GM06990 (cell line): ENCODE data around the gene DIAPH3.

ENCODE experiments used
- DNase-seq: peaks from one replicate; pipeline ENCODE4 v3.0.0-alpha.2; 2011; ENCODE audit not compliant: insufficient read length; ENCODE audit errors: extremely low read depth
- H3K27me3 ChIP-seq: replicated peaks from 2 replicates; pipeline ENCODE4 v1.6.0; 2011; ENCODE audit warnings: low read length; ENCODE audit not compliant: control insufficient read depth, insufficient read depth
- H3K36me3 ChIP-seq: 2 replicates; pipeline ENCODE4 v1.5.1; 2011; ENCODE audit warnings: low read length; ENCODE audit not compliant: control insufficient read depth, insufficient read depth
- H3K4me3 ChIP-seq: replicated peaks from 2 replicates; pipeline ENCODE4 v1.5.1; 2011; ENCODE audit warnings: low read depth, mild to moderate bottlenecking, control low read depth, low read length
- TF ChIP-seq, protein P1 (sequence below): IDR thresholded peaks from 2 replicates; pipeline ENCODE4 v1.5.1; 2011; ENCODE audit warnings: low read length, control low read depth, mild to moderate bottlenecking, inconsistent platforms; ENCODE audit not compliant: insufficient read depth, poor library complexity, severe bottlenecking

Gene DIAPH3

DNA sequence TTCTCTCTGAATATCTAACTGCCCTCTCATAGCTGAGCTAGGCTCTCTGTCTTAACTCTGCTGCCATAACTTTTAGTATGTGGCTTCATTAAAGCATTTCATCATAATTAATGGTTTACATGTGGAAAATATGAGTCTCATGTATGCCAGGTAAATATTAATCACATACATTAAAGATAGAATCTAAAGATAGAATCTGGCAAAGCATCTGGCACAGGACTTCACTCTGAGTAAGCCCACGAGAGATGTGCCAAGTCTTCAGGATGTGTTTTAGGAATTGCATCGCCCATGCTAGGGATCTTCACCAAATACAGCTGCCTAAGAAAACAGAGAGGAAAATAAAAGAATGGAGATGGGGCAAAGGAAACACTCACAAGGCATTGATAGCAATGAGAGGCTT, 285.8 kb downstream of the DIAPH3 start:
- TF ChIP-seq, protein P1, sequence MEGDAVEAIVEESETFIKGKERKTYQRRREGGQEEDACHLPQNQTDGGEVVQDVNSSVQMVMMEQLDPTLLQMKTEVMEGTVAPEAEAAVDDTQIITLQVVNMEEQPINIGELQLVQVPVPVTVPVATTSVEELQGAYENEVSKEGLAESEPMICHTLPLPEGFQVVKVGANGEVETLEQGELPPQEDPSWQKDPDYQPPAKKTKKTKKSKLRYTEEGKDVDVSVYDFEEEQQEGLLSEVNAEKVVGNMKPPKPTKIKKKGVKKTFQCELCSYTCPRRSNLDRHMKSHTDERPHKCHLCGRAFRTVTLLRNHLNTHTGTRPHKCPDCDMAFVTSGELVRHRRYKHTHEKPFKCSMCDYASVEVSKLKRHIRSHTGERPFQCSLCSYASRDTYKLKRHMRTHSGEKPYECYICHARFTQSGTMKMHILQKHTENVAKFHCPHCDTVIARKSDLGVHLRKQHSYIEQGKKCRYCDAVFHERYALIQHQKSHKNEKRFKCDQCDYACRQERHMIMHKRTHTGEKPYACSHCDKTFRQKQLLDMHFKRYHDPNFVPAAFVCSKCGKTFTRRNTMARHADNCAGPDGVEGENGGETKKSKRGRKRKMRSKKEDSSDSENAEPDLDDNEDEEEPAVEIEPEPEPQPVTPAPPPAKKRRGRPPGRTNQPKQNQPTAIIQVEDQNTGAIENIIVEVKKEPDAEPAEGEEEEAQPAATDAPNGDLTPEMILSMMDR: no peak
- DNase-seq: no peak
- no peak overlapping the region for H3K4me3 ChIP-seq
- H3K27me3 ChIP-seq: no peaks in the 10 kb centered on the region
- no peaks in the 10 kb centered on the region for H3K36me3 ChIP-seq

DNA sequence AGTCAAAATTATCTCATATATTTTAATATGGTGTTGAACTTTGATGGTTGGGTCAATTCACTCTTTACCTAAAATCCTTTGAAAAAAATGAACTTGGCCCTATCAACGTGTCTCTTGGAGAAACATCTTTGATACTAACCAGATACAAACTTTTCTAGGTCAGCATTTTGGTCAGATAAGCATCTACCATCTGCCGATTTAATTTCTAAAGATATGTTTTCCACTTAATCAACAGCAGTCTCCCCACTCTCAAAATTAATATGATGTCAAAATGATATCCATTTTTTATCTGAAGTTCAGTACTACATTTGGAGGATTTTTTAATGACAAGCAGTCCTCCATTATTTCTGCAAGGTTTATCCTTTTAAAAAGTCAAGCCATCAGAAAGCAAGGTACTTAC, 288.8 kb downstream of the DIAPH3 start:
- Histone ChIP-seq H3K27me3 (no peaks in the 10 kb centered on the region), H3K4me3 (no peak overlapping the region), H3K36me3 (no peaks in the 10 kb centered on the region)
- DNase-seq: no peak
- TF ChIP-seq, protein P1: no peak

DNA sequence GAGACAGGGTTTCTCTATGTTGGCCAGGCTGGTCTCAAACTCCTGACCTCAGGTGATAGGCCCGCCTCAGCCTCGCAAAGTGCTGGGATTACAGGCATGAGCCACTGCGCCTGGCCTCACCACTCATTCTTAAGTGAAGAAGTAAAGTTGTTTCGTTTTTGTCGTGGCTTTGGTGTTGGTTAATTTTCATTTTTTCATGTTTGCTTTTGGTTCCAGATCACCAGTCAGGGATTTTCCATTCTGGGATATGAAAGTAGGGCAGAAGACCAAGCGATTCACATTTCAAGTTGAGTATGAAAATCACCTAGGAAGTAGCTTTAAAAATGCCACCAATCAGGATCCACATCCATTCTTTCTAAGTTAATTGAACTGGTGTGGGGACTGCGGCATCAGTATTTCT, 289.9 kb downstream of the DIAPH3 start:
- no peaks in the 10 kb centered on the region for H3K36me3 ChIP-seq
- DNase-seq: no peak
- H3K27me3 ChIP-seq: no peaks in the 10 kb centered on the region
- TF ChIP-seq, protein P1: no peak
- H3K4me3 ChIP-seq: no peak overlapping the region

DNA sequence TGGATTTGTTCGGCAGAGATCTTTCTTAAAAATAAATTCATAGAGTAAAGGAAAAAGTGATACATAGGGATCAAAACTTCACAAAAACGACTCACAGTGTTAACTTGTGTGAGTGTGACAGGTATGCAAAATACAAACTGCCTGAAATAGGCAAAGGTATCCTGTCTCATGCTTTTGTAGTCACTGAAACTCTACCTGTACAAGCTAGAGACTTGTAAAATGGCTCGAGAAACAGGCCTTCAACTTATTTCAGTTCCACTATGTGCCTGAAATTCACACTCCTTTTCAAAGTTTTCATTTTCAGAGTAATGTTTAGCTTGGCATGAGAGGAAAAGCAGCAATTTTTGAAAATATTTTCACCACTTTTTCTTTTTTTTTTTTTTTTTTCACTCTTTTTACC, 290.4 kb downstream of the DIAPH3 start:
- H3K27me3 ChIP-seq: no peaks in the 10 kb centered on the region
- DNase-seq: no peak
- H3K4me3 ChIP-seq: no peak overlapping the region
- no peaks in the 10 kb centered on the region for H3K36me3 ChIP-seq
- TF ChIP-seq, protein P1: no peak

DNA sequence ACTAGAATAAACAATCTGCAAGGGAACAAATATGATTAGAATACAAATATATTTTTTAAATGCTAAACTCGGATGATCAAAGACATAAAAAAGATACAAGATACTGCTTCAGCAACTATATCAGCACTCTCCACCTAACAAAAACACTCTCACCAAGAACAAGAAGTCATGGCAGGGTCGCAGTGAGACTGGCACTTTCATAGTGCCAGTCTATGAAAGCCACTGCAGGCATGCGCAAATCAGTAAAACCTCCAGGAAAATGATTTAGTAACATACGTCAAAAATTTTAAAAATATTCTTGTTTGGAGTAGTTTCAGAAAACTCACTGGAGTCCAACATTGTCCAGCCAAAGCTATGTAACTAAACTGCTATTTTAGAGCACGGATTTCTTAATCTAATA, 295.9 kb downstream of the DIAPH3 start:
- TF ChIP-seq, protein P1: no peak
- Histone ChIP-seq H3K36me3 (no peaks in the 10 kb centered on the region), H3K4me3 (no peak overlapping the region), H3K27me3 (no peaks in the 10 kb centered on the region)
- DNase-seq: no peak

DNA sequence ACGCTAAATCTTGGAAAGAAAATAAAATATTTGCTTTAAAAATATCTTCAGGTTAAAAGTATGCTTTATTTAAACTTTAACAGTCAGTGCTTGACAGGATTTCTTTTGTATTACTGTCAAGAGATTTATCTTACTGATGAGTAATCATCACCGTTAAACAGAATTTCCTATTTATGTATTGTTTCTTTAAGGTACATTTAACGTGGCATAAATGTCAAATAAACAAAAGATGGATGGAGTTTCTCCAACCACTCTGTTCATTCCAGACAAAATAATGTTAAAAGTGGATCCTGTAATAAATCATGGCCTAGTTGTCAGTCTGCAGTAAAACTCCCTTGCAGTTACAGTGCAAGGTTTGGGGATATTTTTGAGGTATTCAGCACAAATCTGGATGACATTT, 298.3 kb downstream of the DIAPH3 start:
- H3K4me3 ChIP-seq: no peak overlapping the region
- no peaks in the 10 kb centered on the region for H3K27me3 ChIP-seq
- TF ChIP-seq, protein P1: no peak
- no peak for DNase-seq
- H3K36me3 ChIP-seq: no peaks in the 10 kb centered on the region
